B cell (primary cell): ENCODE measurements around the gene CACNA2D4. TPM values are rescaled to one million over a fixed set of nuclear protein-coding genes. Genes with fewer than 3 reads are reported as not detected.

ENCODE experiments used
- ATAC-seq: fragments of 200-7000 bp; cut with Tn5 transposase; one replicate; pipeline ENCODE4 v1.10.0; 2021; ENCODE audit warnings: low read depth, mild to moderate bottlenecking, moderate number of reproducible peaks, moderate library complexity
- CTCF ChIA-PET: fragments of 350-600 bp; sonication (Branson Sonifier 250); formaldehyde crosslinking; loops from one replicate; lab custom pipeline; 2021; ENCODE audit warnings: antibody characterized with exemption, inconsistent platforms; lab: Charles Lee
- POLR2A ChIA-PET: fragments of 350-600 bp; sonication (Branson Sonifier 250); formaldehyde crosslinking; loops from one replicate; lab custom pipeline; 2021; ENCODE audit warnings: antibody characterized with exemption; lab: Charles Lee
- DNase-seq: peaks from one replicate; pipeline ENCODE4 v3.0.0; 2013
- H2AFZ ChIP-seq: 2 replicates; pipeline ENCODE4 v1.6.1; 2012; ENCODE audit warnings: mild to moderate bottlenecking, low read depth, low read length; ENCODE audit not compliant: insufficient read depth, poor library complexity, severe bottlenecking
- H3K27ac ChIP-seq, 2 donors: 1 replicate in 1 of 2; 2 replicates in 1 of 2; pipeline ENCODE4 v1.5.1; 2012 to 2013; ENCODE audit warnings: low read length in 2 of 2, mild to moderate bottlenecking in 2 of 2, moderate library complexity in 1 of 2
- H3K27me3 ChIP-seq, 4 experiments: fragments of 200-600 bp in 1 of 4; sonication (generic) in 1 of 4; replicated peaks in 1 of 4; 1 replicate in 2 of 4; 2 replicates in 2 of 4; pipeline versions ENCODE4 v1.6.1 to v1.7.0; 2013 to 2016; ENCODE audit warnings: low read length in 3 of 4, mild to moderate bottlenecking in 2 of 4, mixed read lengths in 1 of 4, moderate library complexity in 1 of 4; ENCODE audit not compliant: insufficient read depth in 4 of 4, control insufficient read depth in 3 of 4; ENCODE audit errors: control extremely low read depth in 1 of 4
- H3K36me3 ChIP-seq, 2 experiments: replicated peaks in 1 of 2; 1 replicate in 1 of 2; 2 replicates in 1 of 2; pipeline versions ENCODE4 v1.6.1 to v1.7.1; 2013; ENCODE audit warnings: low read length in 1 of 2; ENCODE audit not compliant: insufficient read depth in 2 of 2, control insufficient read depth in 1 of 2; ENCODE audit errors: control extremely low read depth in 1 of 2, extremely low read depth in 1 of 2
- H3K4me1 ChIP-seq, 2 donors: fragments of 200-600 bp in 1 of 2; sonication (generic) in 1 of 2; 1 replicate in 1 of 2; 2 replicates in 1 of 2; pipeline versions ENCODE4 v1.5.1 to v1.6.1; 2013 to 2017; ENCODE audit warnings: low read length in 2 of 2; ENCODE audit not compliant: control insufficient read depth in 2 of 2, insufficient read depth in 2 of 2
- H3K4me2 ChIP-seq: replicated peaks from 2 replicates; pipeline ENCODE3; 2012; ENCODE audit warnings: mild to moderate bottlenecking, low read depth, low read length; ENCODE audit not compliant: poor library complexity, severe bottlenecking
- H3K4me3 ChIP-seq, 5 experiments: fragments of 200-600 bp in 1 of 5; sonication (generic) in 1 of 5; 1 replicate in 3 of 5; 2 replicates in 2 of 5; pipeline versions ENCODE4 v1.5.1 to v1.7.0; 2011 to 2016; ENCODE audit warnings: low read length in 4 of 5, mild to moderate bottlenecking in 4 of 5, low read depth in 2 of 5, control low read depth in 1 of 5, moderate library complexity in 1 of 5; ENCODE audit not compliant: insufficient read depth in 1 of 5; ENCODE audit errors: control extremely low read depth in 1 of 5, extremely low read depth in 1 of 5
- H3K79me2 ChIP-seq: fragments of 200-600 bp; sonication (generic); one replicate; pipeline ENCODE4 v1.6.0; 2016; ENCODE audit warnings: low read length; ENCODE audit not compliant: control insufficient read depth, insufficient read depth
- H3K9ac ChIP-seq: fragments of 200-600 bp; sonication (generic); 2 replicates; pipeline ENCODE4 v1.6.1; 2017; ENCODE audit warnings: mild to moderate bottlenecking, low read length, moderate library complexity
- H3K9me3 ChIP-seq, 3 donors: one replicate each; pipeline versions ENCODE4 v1.6.1 to v1.7.1; 2013; ENCODE audit warnings: low read length in 2 of 3; ENCODE audit not compliant: control insufficient read depth in 2 of 3, insufficient read depth in 1 of 3; ENCODE audit errors: control extremely low read depth in 1 of 3
- H4K20me1 ChIP-seq: 2 replicates; pipeline ENCODE4 v1.6.0; 2012; ENCODE audit warnings: mild to moderate bottlenecking, low read length; ENCODE audit not compliant: insufficient read depth, control insufficient read depth, poor library complexity, severe bottlenecking
- H3K27ac Mint-ChIP-seq: one replicate; pipeline ENCODE4 v1.8.0; 2021; ENCODE audit warnings: mixed read lengths
- H3K27me3 Mint-ChIP-seq: one replicate; pipeline ENCODE4 v1.8.0; 2021; ENCODE audit warnings: mixed read lengths
- H3K4me1 Mint-ChIP-seq: one replicate; pipeline ENCODE4 v1.8.0; 2021; ENCODE audit warnings: mixed read lengths
- H3K4me3 Mint-ChIP-seq: one replicate; pipeline ENCODE4 v1.8.0; 2021; ENCODE audit warnings: mixed read lengths
- H3K9me3 Mint-ChIP-seq: one replicate; pipeline ENCODE4 v1.8.0; 2022; ENCODE audit warnings: mixed read lengths; ENCODE audit not compliant: insufficient read depth
- EZH2 ChIP-seq: IDR thresholded peaks from 2 replicates; pipeline ENCODE4 v1.6.1; 2012; ENCODE audit warnings: borderline replicate concordance, low read depth, mild to moderate bottlenecking, moderate library complexity, low read length; ENCODE audit not compliant: insufficient read depth, poor library complexity, severe bottlenecking
- WGBS: methylation state at CpG from one replicate; pipeline ENCODE4 v1.1.5; 2013; ENCODE audit warnings: missing lambda C conversion rate; ENCODE audit not compliant: insufficient coverage; 5-methylcytosine and 5-hydroxymethylcytosine counted together
- intact Hi-C: fragments of 100-400 bp; cut with micrococcal nuclease; formaldehyde crosslinking; loops from one replicate; pipeline ENCODE4 v1.10.0; 2022
- polyA plus RNA-seq: library from polyadenylated mRNA; depleted of rRNA; stranded (reverse); fragments of >200 nt; gene quantifications from 2 replicates; pipeline ENCODE4 v1.2.3, GENCODE V29; 2012
- total RNA-seq, 2 donors: library from RNA; stranded (reverse); fragments of 120-200 nt in 1 of 2; gene quantifications; 1 replicate in 1 of 2; 2 replicates in 1 of 2; pipeline versions ENCODE4 v1.2.3 to v1.2.4, GENCODE V29; 2013 to 2022
- TF ChIP-seq, protein P1 (sequence below): fragments of 200-600 bp; IDR thresholded peaks from one replicate; pipeline ENCODE4 v1.8.0; 2022; ENCODE audit warnings: antibody characterized with exemption, mild to moderate bottlenecking

CACNA2D4 gene
- total and polyA plus RNA-seq, 2 donors (not counting 1 experiment from before 2014, with no cell fraction given) = 6.0 to 7.4 TPM

DNA sequence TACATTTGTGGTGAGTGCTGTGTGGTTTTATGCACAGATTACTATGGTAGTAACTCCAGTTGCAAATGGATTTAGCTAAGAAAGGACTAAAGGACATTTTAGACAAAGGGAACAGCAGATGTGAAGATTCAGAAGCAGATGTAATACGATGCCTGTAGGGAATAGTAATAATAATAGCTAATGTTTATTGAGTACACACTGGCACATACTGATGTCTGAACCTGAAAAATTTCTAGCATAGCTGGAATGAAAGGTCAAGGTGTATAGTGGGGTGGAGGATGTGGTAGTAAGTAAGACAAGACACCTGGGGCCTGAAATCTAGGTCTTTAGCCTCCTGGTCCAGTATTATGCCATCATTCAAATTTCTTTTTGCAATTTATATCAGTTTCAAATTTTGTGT lies 152.3 kb downstream of the CACNA2D4 start:
- Histone ChIP-seq H3K79me2 (peaks cover 30% of the 10 kb centered on the region), H3K4me1 (no peaks in the 10 kb centered on the region), H4K20me1 (peaks cover 8% of the 10 kb centered on the region), H2AFZ (no peak overlapping the region), H3K9me3 (no peaks in the 10 kb centered on the region), H3K9ac (no peak overlapping the region), H3K4me2 (no peak overlapping the region), H3K27ac (no peak overlapping the region), H3K36me3 (peaks cover 0 to 10% of the 10 kb centered on the region in 2 experiments), H3K27me3 (no peaks in the 10 kb centered on the region), H3K4me3 (no peak overlapping the region)
- no CpG with 5 or more reads among the region's 1 CpG for WGBS
- POLR2A ChIA-PET = no interaction called here
- CTCF ChIA-PET = interaction anchor here (2.3 to 2.8 kb wide), 2 partner anchors 25 to 174 kb away, joined by 6 to 10 read pairs; no protein-coding TSS in a partner anchor
- ATAC-seq = no peak
- TF ChIP-seq, protein P1, sequence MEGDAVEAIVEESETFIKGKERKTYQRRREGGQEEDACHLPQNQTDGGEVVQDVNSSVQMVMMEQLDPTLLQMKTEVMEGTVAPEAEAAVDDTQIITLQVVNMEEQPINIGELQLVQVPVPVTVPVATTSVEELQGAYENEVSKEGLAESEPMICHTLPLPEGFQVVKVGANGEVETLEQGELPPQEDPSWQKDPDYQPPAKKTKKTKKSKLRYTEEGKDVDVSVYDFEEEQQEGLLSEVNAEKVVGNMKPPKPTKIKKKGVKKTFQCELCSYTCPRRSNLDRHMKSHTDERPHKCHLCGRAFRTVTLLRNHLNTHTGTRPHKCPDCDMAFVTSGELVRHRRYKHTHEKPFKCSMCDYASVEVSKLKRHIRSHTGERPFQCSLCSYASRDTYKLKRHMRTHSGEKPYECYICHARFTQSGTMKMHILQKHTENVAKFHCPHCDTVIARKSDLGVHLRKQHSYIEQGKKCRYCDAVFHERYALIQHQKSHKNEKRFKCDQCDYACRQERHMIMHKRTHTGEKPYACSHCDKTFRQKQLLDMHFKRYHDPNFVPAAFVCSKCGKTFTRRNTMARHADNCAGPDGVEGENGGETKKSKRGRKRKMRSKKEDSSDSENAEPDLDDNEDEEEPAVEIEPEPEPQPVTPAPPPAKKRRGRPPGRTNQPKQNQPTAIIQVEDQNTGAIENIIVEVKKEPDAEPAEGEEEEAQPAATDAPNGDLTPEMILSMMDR = no peak
- TF ChIP-seq EZH2 = no peak
- no peak for DNase-seq
- H3K27me3 Mint-ChIP-seq = no peaks in the 10 kb centered on the region
- intact Hi-C loops = no loop called here
- H3K4me1 Mint-ChIP-seq = peaks cover 4% of the 10 kb centered on the region
- no peak overlapping the region for H3K27ac Mint-ChIP-seq
- H3K4me3 Mint-ChIP-seq = no peak overlapping the region
- no peaks in the 10 kb centered on the region for H3K9me3 Mint-ChIP-seq

DNA sequence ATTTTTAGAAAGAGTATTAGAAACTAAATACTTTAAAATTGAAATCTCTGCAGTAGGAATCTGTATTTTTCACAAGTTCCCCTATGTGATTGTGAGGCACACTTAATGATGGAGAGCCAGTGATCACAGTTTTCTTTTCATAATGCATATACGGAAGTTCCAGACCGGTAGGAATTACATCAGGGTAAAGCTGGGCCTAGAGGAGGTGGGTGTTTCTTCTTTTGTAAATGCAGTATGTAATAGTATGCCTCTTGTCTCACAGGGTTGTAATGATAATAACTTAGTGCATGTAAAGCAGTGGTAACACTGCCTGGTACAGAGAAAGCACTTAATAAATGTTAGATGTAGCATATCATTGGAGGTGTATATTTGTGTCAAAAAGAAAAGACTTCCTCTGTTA lies 155.3 kb downstream of the CACNA2D4 start:
- H3K4me1 Mint-ChIP-seq = peaks cover 3% of the 10 kb centered on the region

More for the DNA sequence above, 155.3 kb downstream of the CACNA2D4 start:
- Mint-ChIP-seq H3K4me3 (no peak overlapping the region), H3K27ac (no peak overlapping the region), H3K9me3 (no peaks in the 10 kb centered on the region), H3K27me3 (no peaks in the 10 kb centered on the region)
- no peak overlapping the region for H3K9ac ChIP-seq
- H3K9me3 ChIP-seq = no peaks in the 10 kb centered on the region
- no peak for TF ChIP-seq EZH2
- TF ChIP-seq, protein P1 = no peak
- H3K4me2 ChIP-seq = no peak overlapping the region
- H3K79me2 ChIP-seq = peaks cover 38% of the 10 kb centered on the region
- CTCF ChIA-PET = no interaction called here
- DNase-seq = no peak
- no peak overlapping the region for H2AFZ ChIP-seq
- peaks cover 0 to 3% of the 10 kb centered on the region in 2 experiments for H3K36me3 ChIP-seq
- no peaks in the 10 kb centered on the region for H3K4me1 ChIP-seq
- POLR2A ChIA-PET = no interaction called here
- no peak overlapping the region for H3K27ac ChIP-seq
- intact Hi-C loops = no loop called here
- H3K4me3 ChIP-seq = no peak overlapping the region
- no peaks in the 10 kb centered on the region for H3K27me3 ChIP-seq
- ATAC-seq = no peak
- 100% methylated on average over 1 of the region's 2 CpGs for WGBS
- H4K20me1 ChIP-seq = peaks cover 8% of the 10 kb centered on the region
